Measurements from ENCODE around the gene NXN. TPM values are rescaled to one million over a fixed set of nuclear protein-coding genes. Genes with fewer than 3 reads are reported as not detected.
"Not testable (repeated sequence)": the region's sequence is repeated elsewhere in the genome, so short reads cannot be mapped to it uniquely, and the experiment has no call there.

NXN gene
- total RNA-seq, 1 experiment from 2014 or later, result 20.8 TPM

- BruUV-seq (replicated peaks); intact Hi-C loops (cut with micrococcal nuclease); H3K27me3 ChIP-seq (ENCODE audit: low read length); H3K4me3 ChIP-seq (ENCODE audit: low read length); H3K4me1 ChIP-seq (ENCODE audit: insufficient read depth, low read length); ATAC-seq; H3K9me3 ChIP-seq (ENCODE audit: low read length); H4K20me1 ChIP-seq (ENCODE audit: low read length); H3K4me2 ChIP-seq (ENCODE audit: low read length); H3K9me2 ChIP-seq (replicated peaks; ENCODE audit: low read length); H3K36me3 ChIP-seq (ENCODE audit: low read depth, low read length); H3K9ac ChIP-seq (ENCODE audit: low read length); POLR2A ChIA-PET (ENCODE audit: unreplicated experiment); CTCF ChIA-PET; H3K27ac ChIP-seq (ENCODE audit: low read length); DNase-seq; H2AFZ ChIP-seq (ENCODE audit: low read length); H3F3A ChIP-seq (ENCODE audit: low read length, unreplicated experiment): not testable (repeated sequence)
- peaks cover 16% of the 10 kb centered on the region for H3K79me2 ChIP-seq (ENCODE audit: low read length)
Measured at GRCh38 chr17:755319-755961, 224.1 kb downstream of the NXN start.

- no peak for ATAC-seq
- Histone ChIP-seq H3K9me2 (replicated peaks; ENCODE audit: low read length) (no peaks in the 10 kb centered on the region), H3K9ac (ENCODE audit: low read length) (no peak overlapping the region), H3K36me3 (ENCODE audit: low read depth, low read length) (no peaks in the 10 kb centered on the region), H3K27me3 (ENCODE audit: low read length) (no peaks in the 10 kb centered on the region), H3K79me2 (ENCODE audit: low read length) (peaks cover 32% of the 10 kb centered on the region), H2AFZ (ENCODE audit: low read length) (no peak overlapping the region), H3K4me2 (ENCODE audit: low read length) (no peak overlapping the region), H3K27ac (ENCODE audit: low read length) (no peak overlapping the region), H3K9me3 (ENCODE audit: low read length) (no peaks in the 10 kb centered on the region), H4K20me1 (ENCODE audit: low read length) (peaks cover 13% of the 10 kb centered on the region), H3K4me3 (ENCODE audit: low read length) (no peak overlapping the region), H3K4me1 (ENCODE audit: insufficient read depth, low read length) (peaks cover 19% of the 10 kb centered on the region), H3F3A (ENCODE audit: low read length, unreplicated experiment) (no peaks in the 10 kb centered on the region)
- intact Hi-C loops (cut with micrococcal nuclease), result no loop called here
- ChIA-PET POLR2A (ENCODE audit: unreplicated experiment) (no interaction called here), CTCF (interaction anchor here (0.6 kb wide), 1 partner anchor 28 kb away, joined by 3 read pairs; the partner anchor contains the start of gene GLOD4)
- BruUV-seq (replicated peaks), result no TSS peak
- TF ChIP-seq EZH2 (IDR thresholded peaks at IDR 0.05; ENCODE audit: low read length, unreplicated experiment) (no peak), EZH2phosphoT487 (IDR thresholded peaks at IDR 0.05; ENCODE audit: borderline replicate concordance, low read length) (no peak), CTCF (conservative IDR thresholded peaks at IDR 0.05; ENCODE audit: low read depth, low read length) (no peak)
- DNase-seq, result no peak
Measured at GRCh38 chr17:753418-753817, 226.2 kb downstream of the NXN start.

- ATAC-seq (no peak; the same call in 1 of the 2 replicates), DNase-seq (no peak)
- Histone ChIP-seq H3K9ac (ENCODE audit: low read length) (peak overlapping the region; percentile 99), H3K36me3 (ENCODE audit: low read depth, low read length) (peaks cover 3% of the 10 kb centered on the region; the same call in 1 of the 2 replicates), H3K4me2 (ENCODE audit: low read length) (peak overlapping the region; percentile 88), H4K20me1 (ENCODE audit: low read length) (peaks cover 13% of the 10 kb centered on the region), H3K4me3 (ENCODE audit: low read length) (peak overlapping the region; percentile 70), H3F3A (ENCODE audit: low read length, unreplicated experiment) (no peaks in the 10 kb centered on the region), H3K9me2 (replicated peaks; ENCODE audit: low read length) (no peaks in the 10 kb centered on the region), H3K27me3 (ENCODE audit: low read length) (no peaks in the 10 kb centered on the region), H3K9me3 (ENCODE audit: low read length) (no peaks in the 10 kb centered on the region), H3K27ac (ENCODE audit: low read length) (no peak overlapping the region), H3K79me2 (ENCODE audit: low read length) (peaks cover 39% of the 10 kb centered on the region), H2AFZ (ENCODE audit: low read length) (peak overlapping the region; percentile 93), H3K4me1 (ENCODE audit: insufficient read depth, low read length) (peaks cover 19% of the 10 kb centered on the region)
- no peak for TF ChIP-seq EZH2phosphoT487 (IDR thresholded peaks at IDR 0.05; ENCODE audit: borderline replicate concordance, low read length)
- CTCF ChIA-PET, result no interaction called here
- intact Hi-C loops (cut with micrococcal nuclease), result no loop called here
- POLR2A ChIA-PET (ENCODE audit: unreplicated experiment), result interaction anchor here (0.5 kb wide), 1 partner anchor 57 kb away, joined by 3 read pairs; no protein-coding TSS in a partner anchor
- BruUV-seq (replicated peaks), result TSS peak; percentile 31
Measured at GRCh38 chr17:752620-753219, 226.9 kb downstream of the NXN start.
